Progenitor cell of endocrine pancreas (in vitro differentiated cells): ENCODE data around the gene ATXN7. TPM values are rescaled to one million over a fixed set of nuclear protein-coding genes. Genes with fewer than 3 reads are reported as not detected.

Source experiments
- DNase-seq: peaks from one replicate; pipeline ENCODE4 v3.0.0; 2021; ENCODE audit warnings: low spot score; ENCODE audit not compliant: unreplicated experiment
- H3K27ac Mint-ChIP-seq: 2 replicates; pipeline ENCODE4 v1.8.0; 2021; ENCODE audit warnings: mild to moderate bottlenecking, moderate library complexity, mixed read lengths
- H3K27me3 Mint-ChIP-seq: 2 replicates; pipeline ENCODE4 v1.8.0; 2021; ENCODE audit warnings: mixed read lengths
- H3K36me3 Mint-ChIP-seq: 2 replicates; pipeline ENCODE4 v1.8.0; 2022; ENCODE audit warnings: mixed read lengths; ENCODE audit not compliant: insufficient read depth
- H3K4me1 Mint-ChIP-seq: 2 replicates; pipeline ENCODE4 v1.8.0; 2021; ENCODE audit warnings: low read depth, mixed read lengths
- H3K4me3 Mint-ChIP-seq: 2 replicates; pipeline ENCODE4 v1.8.0; 2021; ENCODE audit warnings: low read depth, mild to moderate bottlenecking, moderate library complexity, mixed read lengths
- H3K9me3 Mint-ChIP-seq: 2 replicates; pipeline ENCODE4 v1.8.0; 2021; ENCODE audit warnings: low read depth, mixed read lengths
- CTCF ChIP-seq: fragments of 200-600 bp; sonication (generic); IDR thresholded peaks from one replicate; pipeline ENCODE4 v1.5.0; 2021; ENCODE audit warnings: antibody characterized with exemption, mild to moderate bottlenecking; ENCODE audit not compliant: unreplicated experiment
- total RNA-seq: library from RNA; stranded (reverse); gene quantifications from 2 replicates; pipeline ENCODE4 v1.2.1, GENCODE V29; 2021

ATXN7 gene
- total RNA-seq, 1 donor from 2014 or later: 36.7 TPM

- Mint-ChIP-seq H3K4me3 (no peak overlapping the region), H3K4me1 (peaks cover 10% of the 10 kb centered on the region), H3K36me3 (no peaks in the 10 kb centered on the region), H3K9me3 (peaks cover 14% of the 10 kb centered on the region), H3K27ac (peak overlapping the region; percentile 49), H3K27me3 (peaks cover 8% of the 10 kb centered on the region)
- no peak for DNase-seq
- no peak for TF ChIP-seq CTCF
These were observed 168.2 kb downstream of the ATXN7 start for GRCh38 chr3:64031540-64032508.

GRCh38 chr3:64033069-64033468, 169.4 kb downstream of the ATXN7 start:
- TF ChIP-seq CTCF: no peak
- Mint-ChIP-seq H3K27me3 (peaks cover 8% of the 10 kb centered on the region), H3K27ac (no peak overlapping the region), H3K4me1 (peaks cover 6% of the 10 kb centered on the region), H3K4me3 (no peak overlapping the region), H3K36me3 (no peaks in the 10 kb centered on the region), H3K9me3 (peaks cover 14% of the 10 kb centered on the region)
- DNase-seq: no peak

GRCh38 chr3:64037084-64037483, 173.4 kb downstream of the ATXN7 start:
- DNase-seq: no peak
- Mint-ChIP-seq H3K27me3 (peaks cover 4% of the 10 kb centered on the region), H3K36me3 (no peaks in the 10 kb centered on the region), H3K4me3 (no peak overlapping the region), H3K4me1 (peaks cover 1% of the 10 kb centered on the region), H3K27ac (no peak overlapping the region), H3K9me3 (peaks cover 14% of the 10 kb centered on the region)
- TF ChIP-seq CTCF: no peak

DNA sequence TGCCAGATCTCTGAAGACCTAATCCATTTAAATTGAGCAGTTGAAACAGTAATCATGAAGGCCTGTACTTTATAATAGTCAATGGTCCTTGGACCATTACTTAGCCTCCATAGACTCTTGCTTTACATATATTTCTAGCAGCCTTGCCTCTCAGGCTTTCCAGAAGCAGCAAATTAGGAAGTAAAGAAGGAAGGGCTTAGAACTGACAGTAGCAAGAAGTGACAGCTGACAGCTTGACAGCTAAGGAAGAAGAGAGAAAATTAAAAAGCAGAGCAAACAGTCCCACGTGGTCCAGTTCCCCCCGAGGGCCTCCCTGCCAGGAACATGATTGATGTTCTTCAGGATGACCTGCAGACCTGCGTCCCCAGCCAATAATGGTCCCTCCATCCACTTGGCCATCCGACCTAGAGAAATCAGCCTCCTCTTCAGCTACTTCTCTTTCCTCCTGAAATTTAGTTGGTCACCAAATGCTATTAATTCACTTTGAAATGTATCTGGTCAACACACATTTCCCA, 174.6 kb downstream of the ATXN7 start:
- H3K9me3 Mint-ChIP-seq: peaks cover 14% of the 10 kb centered on the region
- H3K36me3 Mint-ChIP-seq: no peaks in the 10 kb centered on the region
- H3K27ac Mint-ChIP-seq: no peak overlapping the region
- no peak for TF ChIP-seq CTCF
- H3K27me3 Mint-ChIP-seq: peaks cover 4% of the 10 kb centered on the region
- DNase-seq: no peak
- no peak overlapping the region for H3K4me3 Mint-ChIP-seq
- H3K4me1 Mint-ChIP-seq: no peaks in the 10 kb centered on the region

DNA sequence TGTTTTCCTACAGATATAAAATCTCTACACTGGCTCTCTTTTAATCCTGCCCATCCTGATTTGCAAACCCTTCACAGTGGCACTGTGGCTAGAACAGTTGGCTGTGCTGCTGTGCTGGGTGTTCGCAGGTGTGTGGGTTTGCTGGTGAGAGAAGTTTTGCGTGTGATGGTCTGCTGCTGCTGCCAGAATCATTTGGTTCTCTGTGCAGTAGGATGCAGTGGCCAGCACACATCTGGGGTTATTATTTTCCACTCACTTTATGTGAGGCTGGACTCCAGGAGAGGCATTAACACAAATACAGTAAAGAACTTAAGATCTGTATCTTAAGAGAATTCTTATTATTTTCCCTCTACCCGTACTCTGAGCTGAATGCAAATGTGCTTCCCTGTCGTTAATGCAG, 175.7 kb downstream of the ATXN7 start:
- H3K9me3 Mint-ChIP-seq: peaks cover 11% of the 10 kb centered on the region
- H3K4me1 Mint-ChIP-seq: no peaks in the 10 kb centered on the region
- peaks cover 4% of the 10 kb centered on the region for H3K27me3 Mint-ChIP-seq
- DNase-seq: no peak
- TF ChIP-seq CTCF: no peak
- no peak overlapping the region for H3K27ac Mint-ChIP-seq
- no peaks in the 10 kb centered on the region for H3K36me3 Mint-ChIP-seq
- H3K4me3 Mint-ChIP-seq: no peak overlapping the region
